Ammon's horn (tissue), 1 donor: ENCODE data around the gene PGF.

Source experiments
- DNase-seq: peaks from one replicate; pipeline ENCODE4 v3.0.0-alpha.2; 2016; ENCODE audit warnings: low spot score

The PGF gene

GRCh38 chr14:74898694-74899093 is 56.7 kb downstream of the PGF start:
- DNase-seq = no peak

DNA sequence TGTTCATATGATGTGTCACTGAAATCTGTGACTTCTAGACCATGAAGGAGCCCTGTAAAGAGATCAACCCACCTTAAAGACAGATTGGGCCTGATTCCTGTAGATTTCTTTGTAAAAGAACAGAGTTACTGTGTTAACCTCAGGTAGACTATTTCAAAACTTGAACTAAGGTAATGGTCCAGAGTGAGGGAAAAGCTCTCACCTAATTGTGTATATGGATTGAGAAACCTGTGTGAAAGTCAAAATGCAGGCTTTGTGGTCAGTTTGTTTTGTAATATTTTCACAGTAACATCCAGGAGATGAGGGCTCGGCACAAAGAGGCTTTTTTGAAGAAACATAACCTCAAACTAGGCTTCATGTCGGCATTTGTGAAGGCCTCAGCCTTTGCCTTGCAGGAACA is 57.3 kb downstream of the PGF start:
- DNase-seq = no peak

DNA sequence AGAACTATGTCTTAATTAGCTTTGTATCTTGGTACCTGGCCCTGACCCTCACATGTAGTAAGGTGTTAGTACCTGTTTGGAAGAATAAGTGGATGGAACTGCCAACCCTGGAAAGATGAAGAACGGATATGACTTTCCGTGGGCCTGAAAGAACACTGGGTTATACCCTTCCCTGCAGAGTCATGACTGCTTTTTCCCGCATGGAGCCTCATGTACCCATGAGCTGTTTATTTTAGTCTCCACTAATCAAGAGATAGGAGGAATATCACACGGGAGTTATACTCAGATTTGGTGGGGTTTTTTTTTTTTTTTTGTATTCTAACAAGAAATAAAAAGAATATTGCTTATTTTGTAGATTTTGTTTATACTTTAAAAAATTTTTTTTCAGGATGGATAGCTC is 57.8 kb downstream of the PGF start:
- DNase-seq = no peak

GRCh38 chr14:74896400-74896799 is 59.0 kb downstream of the PGF start:
- DNase-seq = no peak

- DNase-seq = no peak
These were observed 61.7 kb downstream of the PGF start for GRCh38 chr14:74893614-74894091.

DNA sequence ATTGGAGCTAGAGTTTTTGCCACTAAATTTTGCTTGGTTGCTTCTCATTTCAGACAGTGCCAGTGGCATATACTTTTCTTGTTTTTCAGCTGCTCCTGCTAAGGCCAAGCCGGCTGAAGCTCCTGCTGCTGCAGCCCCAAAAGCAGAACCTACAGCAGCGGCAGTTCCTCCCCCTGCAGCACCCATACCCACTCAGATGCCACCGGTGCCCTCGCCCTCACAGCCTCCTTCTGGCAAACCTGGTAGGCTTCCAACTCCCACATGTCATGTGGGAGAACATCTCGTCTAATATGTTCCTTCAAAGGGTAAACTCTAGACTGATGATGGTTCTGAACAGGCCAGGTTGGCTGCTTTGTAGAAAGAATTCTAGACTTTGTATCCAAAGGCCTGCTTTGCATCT is 62.7 kb downstream of the PGF start:
- DNase-seq = peak; percentile 37

GRCh38 chr14:74891870-74892269 is 63.5 kb downstream of the PGF start:
- no peak for DNase-seq
